GM18519 (cell line): ENCODE data around the gene ZNF410.
"Not testable (repeated sequence)": the region's sequence is repeated elsewhere in the genome, so short reads cannot be mapped to it uniquely, and the experiment has no call there.

Source experiments
- ATAC-seq: cut with Tn5 transposase; IDR thresholded peaks from one replicate; pipeline ENCODE4 v1.9.1; 2021; ENCODE audit warnings: mild to moderate bottlenecking, moderate library complexity; ENCODE audit not compliant: unreplicated experiment, low FRiP score

ZNF410 gene

GRCh38 chr14:73886449-73887317, at the start of gene ZNF410:
TSS of gene ZNF410 (plus strand) at chr14:73886859. CDS start at chr14:73892176, 5,317 bp downstream.
- peak; percentile 91 for ATAC-seq

GRCh38 chr14:73838293-73839034, 48.2 kb upstream of the ZNF410 start:
- ATAC-seq, result not testable (repeated sequence)

- ATAC-seq, result no peak
Observed at GRCh38 chr14:73842201-73842600, 44.5 kb upstream of the ZNF410 start.

GRCh38 chr14:73842851-73843250, 43.8 kb upstream of the ZNF410 start:
- no peak for ATAC-seq

- ATAC-seq, result no peak
Observed at GRCh38 chr14:73843296-73843695, 43.4 kb upstream of the ZNF410 start.

GRCh38 chr14:73846947-73847346, 39.7 kb upstream of the ZNF410 start:
- ATAC-seq, result no peak

- no peak for ATAC-seq
Observed at GRCh38 chr14:73851000-73851399, 35.7 kb upstream of the ZNF410 start.

- ATAC-seq, result peak; percentile 63
Observed at GRCh38 chr14:73851567-73852382, 34.9 kb upstream of the ZNF410 start, which contains the start of gene PTGR2. TSS of gene PTGR2 (plus strand) at chr14:73851831. CDS start at chr14:73858863, 7,032 bp downstream.

GRCh38 chr14:73859145-73859544, 27.5 kb upstream of the ZNF410 start:
- no peak for ATAC-seq

GRCh38 chr14:73861073-73861472, 25.6 kb upstream of the ZNF410 start:
- no peak for ATAC-seq

GRCh38 chr14:73862480-73862879, 24.2 kb upstream of the ZNF410 start:
- no peak for ATAC-seq

- ATAC-seq, result no peak
Observed at GRCh38 chr14:73863209-73863608, 23.4 kb upstream of the ZNF410 start.

- no peak for ATAC-seq
Observed at GRCh38 chr14:73865534-73866113, 21.0 kb upstream of the ZNF410 start.

- ATAC-seq, result not testable (repeated sequence)
Observed at GRCh38 chr14:73869754-73870153, 16.9 kb upstream of the ZNF410 start.

- no peak for ATAC-seq
Observed at GRCh38 chr14:73870525-73871235, 16.0 kb upstream of the ZNF410 start.

- ATAC-seq, result no peak
Observed at GRCh38 chr14:73873660-73874059, 13.0 kb upstream of the ZNF410 start.

GRCh38 chr14:73877790-73878189, 8.9 kb upstream of the ZNF410 start:
- no peak for ATAC-seq

- ATAC-seq, result no peak
Observed at GRCh38 chr14:73878436-73878835, 8.2 kb upstream of the ZNF410 start.

- no peak for ATAC-seq
Observed at GRCh38 chr14:73879027-73879426, 7.6 kb upstream of the ZNF410 start.
